Lower leg skin (tissue), 3 donors: Measurements from ENCODE around the gene ERC2.

ENCODE experiments used
- POLR2A ChIP-seq, 2 donors: fragments of 450-650 bp; IDR thresholded peaks; one replicate each; pipeline ENCODE4 v1.6.1; 2016 to 2017; ENCODE audit warnings: antibody characterized with exemption in 2 of 2, mild to moderate bottlenecking in 1 of 2, moderate library complexity in 1 of 2
- TF ChIP-seq, protein P1 (sequence below), 3 donors: fragments of 450-650 bp; IDR thresholded peaks; one replicate each; pipeline ENCODE4 v1.5.1; 2016; ENCODE audit warnings: antibody characterized with exemption in 3 of 3, mild to moderate bottlenecking in 3 of 3, moderate library complexity in 2 of 3

DNA sequence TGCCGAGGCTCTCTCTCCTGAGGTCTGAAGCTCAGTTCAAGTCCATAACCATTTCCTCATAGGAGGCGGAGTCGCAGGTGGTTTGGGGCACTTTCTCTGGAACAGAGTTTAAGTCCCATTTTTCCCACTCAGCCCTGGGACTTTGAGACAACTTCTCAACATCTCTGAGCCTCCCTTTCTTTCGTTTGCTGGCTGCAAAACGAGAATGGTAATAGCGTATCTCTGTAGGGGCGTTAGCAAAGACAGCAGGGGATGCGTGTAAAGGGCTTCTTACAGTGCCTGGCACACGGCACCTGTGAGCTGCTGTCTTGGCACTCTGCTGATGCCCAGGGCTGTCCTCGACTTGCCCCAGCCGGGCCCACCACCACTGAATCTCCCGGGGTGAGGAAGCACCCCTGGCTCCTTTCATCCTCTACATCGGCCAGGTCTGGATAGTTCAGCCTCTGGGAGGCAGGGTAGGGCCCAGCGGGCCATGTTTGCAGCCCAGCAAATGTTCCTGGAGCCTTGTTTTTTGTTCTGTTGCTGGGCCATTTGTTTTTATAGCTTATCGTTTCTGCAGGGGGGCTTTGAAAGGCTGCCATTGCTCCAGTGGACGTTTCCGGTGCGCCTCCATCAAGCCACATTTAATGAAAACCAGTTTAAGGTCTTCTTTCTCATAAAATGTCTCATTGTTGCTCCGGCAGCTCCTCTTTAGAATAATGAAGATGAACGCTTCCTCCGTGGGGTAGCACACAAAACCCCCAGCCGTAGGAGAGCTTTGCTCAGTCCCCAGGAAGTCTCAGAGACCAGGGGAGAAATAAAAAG is 921.2 kb downstream of the ERC2 start:
- TF ChIP-seq, protein P1, sequence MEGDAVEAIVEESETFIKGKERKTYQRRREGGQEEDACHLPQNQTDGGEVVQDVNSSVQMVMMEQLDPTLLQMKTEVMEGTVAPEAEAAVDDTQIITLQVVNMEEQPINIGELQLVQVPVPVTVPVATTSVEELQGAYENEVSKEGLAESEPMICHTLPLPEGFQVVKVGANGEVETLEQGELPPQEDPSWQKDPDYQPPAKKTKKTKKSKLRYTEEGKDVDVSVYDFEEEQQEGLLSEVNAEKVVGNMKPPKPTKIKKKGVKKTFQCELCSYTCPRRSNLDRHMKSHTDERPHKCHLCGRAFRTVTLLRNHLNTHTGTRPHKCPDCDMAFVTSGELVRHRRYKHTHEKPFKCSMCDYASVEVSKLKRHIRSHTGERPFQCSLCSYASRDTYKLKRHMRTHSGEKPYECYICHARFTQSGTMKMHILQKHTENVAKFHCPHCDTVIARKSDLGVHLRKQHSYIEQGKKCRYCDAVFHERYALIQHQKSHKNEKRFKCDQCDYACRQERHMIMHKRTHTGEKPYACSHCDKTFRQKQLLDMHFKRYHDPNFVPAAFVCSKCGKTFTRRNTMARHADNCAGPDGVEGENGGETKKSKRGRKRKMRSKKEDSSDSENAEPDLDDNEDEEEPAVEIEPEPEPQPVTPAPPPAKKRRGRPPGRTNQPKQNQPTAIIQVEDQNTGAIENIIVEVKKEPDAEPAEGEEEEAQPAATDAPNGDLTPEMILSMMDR (IDR thresholded peaks at IDR 0.05) = no peak
- no peak for TF ChIP-seq POLR2A (IDR thresholded peaks at IDR 0.05)
